ENCODE results near the gene CFAP73.

The CFAP73 gene

DNA sequence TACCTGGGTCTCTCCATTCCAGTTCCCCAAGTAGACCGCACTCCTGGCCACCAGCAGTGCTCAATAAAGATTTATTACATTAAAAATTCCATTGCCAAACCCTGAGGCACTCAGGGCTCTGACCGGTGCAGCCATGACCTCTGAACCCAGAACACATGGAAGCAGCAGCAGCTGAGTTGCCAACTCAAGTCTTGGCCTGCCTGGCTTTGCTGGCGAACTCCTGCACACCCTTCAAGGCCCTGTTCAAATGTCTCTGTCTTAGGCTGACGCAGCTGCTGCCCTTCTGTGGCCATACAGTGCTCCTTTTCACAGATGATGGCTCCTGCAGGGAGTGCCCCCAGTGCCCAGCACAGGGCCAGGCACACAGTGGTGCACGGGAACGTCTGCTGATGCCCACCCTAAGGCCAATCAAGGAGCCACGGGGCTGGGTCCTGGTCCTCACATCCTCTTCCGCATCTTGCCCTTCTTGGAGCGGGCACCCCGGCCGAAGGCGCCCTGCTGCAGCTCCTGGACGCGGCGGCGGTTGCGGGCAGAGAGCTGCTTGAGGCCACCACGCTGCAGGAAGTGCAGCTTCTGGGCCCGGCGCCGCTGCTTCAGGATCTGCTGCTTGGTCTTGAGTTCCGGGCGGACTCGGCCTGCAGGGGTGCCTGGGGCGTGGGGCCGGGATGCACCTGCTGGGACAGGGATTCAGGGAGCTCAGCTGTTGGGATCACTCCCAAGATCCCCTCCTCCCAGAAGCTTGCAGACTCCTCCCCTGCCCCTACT, 9.1 kb downstream of the CFAP73 start:
- peaks cover 12% of the 10 kb centered on the region for H3K36me3 ChIP-seq (ENCODE audit: insufficient read depth, low read length)
- no peaks in the 10 kb centered on the region for H3K9me3 ChIP-seq (ENCODE audit: control insufficient read depth, insufficient read depth, low read length)
- H3K4me1 ChIP-seq (ENCODE audit: insufficient read depth, low read length) = peaks cover 10% of the 10 kb centered on the region
- no peak overlapping the region for H3K9ac ChIP-seq (ENCODE audit: low read depth, low read length)

DNA sequence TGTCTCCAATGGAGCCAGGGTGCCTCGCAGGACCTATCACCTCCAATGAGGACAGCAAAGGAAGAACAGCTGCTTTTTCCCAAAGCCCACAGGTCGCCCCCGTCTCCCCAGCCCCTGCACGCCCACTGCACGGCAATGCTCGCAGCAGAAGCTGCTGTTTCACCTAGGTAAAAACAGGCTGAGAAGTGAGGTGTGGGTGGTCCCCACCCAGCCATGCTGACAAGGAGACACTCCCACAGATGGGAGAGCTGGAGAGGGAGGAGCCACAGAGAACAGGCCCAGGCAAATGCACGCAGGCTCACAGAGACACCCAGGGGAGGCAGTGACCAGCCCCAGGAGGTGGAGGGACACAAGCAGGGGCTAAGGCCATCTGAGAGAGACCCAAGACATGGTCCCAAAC, 10.4 kb downstream of the CFAP73 start:
- Histone ChIP-seq H3K9ac (ENCODE audit: low read depth, low read length) (no peak overlapping the region), H3K36me3 (ENCODE audit: insufficient read depth, low read length) (peaks cover 12% of the 10 kb centered on the region), H3K9me3 (ENCODE audit: control insufficient read depth, insufficient read depth, low read length) (no peaks in the 10 kb centered on the region), H3K4me1 (ENCODE audit: insufficient read depth, low read length) (peaks cover 10% of the 10 kb centered on the region)

DNA sequence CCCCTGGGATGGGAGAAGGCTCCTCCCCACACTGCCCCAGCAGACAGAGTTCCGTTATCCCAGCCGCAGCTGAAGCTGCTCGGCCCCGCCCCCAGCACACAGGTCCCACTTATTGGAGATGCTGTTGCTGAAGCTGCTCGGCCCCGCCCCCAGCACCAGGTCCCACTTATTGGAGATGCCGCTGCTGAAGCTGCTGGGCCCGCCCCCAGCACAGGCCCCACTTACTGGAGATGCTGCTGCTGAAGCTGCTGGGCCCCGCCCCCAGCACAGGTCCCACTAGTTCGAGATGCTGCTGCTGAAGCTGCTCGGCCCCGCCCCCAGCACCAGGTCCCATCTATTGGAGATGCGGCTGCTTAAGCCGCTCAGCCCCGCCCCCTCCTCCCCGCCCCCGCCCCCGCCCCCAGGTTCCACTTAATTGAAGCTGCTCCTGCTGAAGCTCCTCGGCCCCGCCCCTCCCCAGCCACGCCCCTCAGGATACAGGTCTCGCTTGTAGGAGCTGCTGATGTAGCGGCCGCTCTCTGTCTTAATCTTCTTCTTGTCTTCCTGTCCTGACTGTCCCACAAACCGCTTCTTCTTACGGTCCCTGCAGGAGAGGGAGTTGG, 12.0 kb downstream of the CFAP73 start:
- Histone ChIP-seq H3K9ac (ENCODE audit: low read depth, low read length) (no peak overlapping the region), H3K9me3 (ENCODE audit: control insufficient read depth, insufficient read depth, low read length) (no peaks in the 10 kb centered on the region), H3K36me3 (ENCODE audit: insufficient read depth, low read length) (peaks cover 12% of the 10 kb centered on the region), H3K4me1 (ENCODE audit: insufficient read depth, low read length) (peaks cover 10% of the 10 kb centered on the region)

DNA sequence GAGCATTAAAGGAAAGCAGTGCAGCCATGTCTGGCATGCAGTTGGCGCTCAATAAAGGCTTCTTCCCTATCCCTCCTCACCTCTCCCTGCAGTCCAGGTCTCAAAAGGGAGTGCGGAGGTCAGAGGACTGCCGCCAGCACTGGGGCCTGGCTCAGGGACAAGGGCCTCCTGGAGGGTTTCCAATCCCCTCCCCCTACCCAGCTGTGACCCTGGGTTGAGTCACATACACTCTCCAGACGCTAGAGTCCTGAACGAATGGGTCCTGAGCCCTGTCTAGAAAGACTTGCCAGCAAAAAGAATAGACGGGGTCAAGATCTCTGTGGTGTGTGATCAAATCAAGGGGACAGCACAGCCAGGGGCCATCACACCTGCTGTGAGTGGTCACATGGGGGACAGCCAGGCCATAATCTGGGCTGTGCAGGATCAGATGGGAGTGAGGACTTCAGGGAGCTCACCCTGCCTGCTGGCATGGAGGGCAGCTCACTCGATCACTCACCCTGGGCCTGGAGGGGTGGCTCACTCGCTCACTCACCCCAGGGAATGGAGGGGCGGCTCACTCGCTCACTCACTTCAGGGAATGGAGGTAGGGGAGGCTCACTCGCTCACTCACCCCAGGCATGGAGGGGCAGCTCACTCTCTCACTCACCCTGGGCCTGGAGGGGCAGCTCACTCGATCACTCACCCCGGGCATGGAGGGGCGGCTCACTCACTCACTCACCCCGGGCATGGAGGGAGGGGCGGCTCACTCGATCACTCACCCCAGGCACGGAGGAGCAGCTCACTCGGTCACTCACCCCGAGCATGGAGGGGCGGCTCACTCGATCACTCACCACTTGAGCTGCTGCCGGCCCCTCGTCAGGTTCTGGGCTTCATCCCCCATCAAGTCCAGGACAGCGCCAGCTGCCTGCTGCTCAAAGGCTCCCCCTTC, 12.8 kb downstream of the CFAP73 start:
- H3K9me3 ChIP-seq (ENCODE audit: control insufficient read depth, insufficient read depth, low read length) = no peaks in the 10 kb centered on the region
- peaks cover 10% of the 10 kb centered on the region for H3K4me1 ChIP-seq (ENCODE audit: insufficient read depth, low read length)
- H3K9ac ChIP-seq (ENCODE audit: low read depth, low read length) = no peak overlapping the region
- H3K36me3 ChIP-seq (ENCODE audit: insufficient read depth, low read length) = peaks cover 12% of the 10 kb centered on the region

GRCh38 chr12:113163030-113163360, 13.5 kb downstream of the CFAP73 start:
- Histone ChIP-seq H3K36me3 (ENCODE audit: insufficient read depth, low read length) (peaks cover 12% of the 10 kb centered on the region), H3K9me3 (ENCODE audit: control insufficient read depth, insufficient read depth, low read length) (no peaks in the 10 kb centered on the region), H3K4me1 (ENCODE audit: insufficient read depth, low read length) (peaks cover 10% of the 10 kb centered on the region), H3K9ac (ENCODE audit: low read depth, low read length) (no peak overlapping the region)

DNA sequence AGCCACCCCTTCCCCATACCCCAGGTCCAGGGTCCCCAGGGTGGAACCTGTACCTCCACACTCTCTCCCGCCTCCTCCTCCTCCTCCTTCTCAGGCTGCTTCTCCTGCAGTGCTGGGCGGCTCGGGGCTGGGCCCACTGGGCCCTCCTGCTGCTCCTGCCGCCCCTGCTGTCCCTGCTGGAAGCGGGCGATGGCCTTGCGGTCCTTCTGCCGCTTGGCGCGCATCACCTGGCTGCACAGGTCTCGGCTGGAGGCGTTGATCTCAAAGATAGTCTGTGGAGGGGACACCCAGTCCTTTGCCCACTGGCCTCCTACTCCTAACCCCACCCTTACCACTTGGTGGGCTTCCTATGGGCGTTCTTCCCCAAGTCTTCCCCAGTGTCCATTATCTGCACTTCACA, 14.5 kb downstream of the CFAP73 start:
- no peaks in the 10 kb centered on the region for H3K9me3 ChIP-seq (ENCODE audit: control insufficient read depth, insufficient read depth, low read length)
- no peak overlapping the region for H3K9ac ChIP-seq (ENCODE audit: low read depth, low read length)
- peaks cover 12% of the 10 kb centered on the region for H3K36me3 ChIP-seq (ENCODE audit: insufficient read depth, low read length)
- H3K4me1 ChIP-seq (ENCODE audit: insufficient read depth, low read length) = peaks cover 10% of the 10 kb centered on the region

DNA sequence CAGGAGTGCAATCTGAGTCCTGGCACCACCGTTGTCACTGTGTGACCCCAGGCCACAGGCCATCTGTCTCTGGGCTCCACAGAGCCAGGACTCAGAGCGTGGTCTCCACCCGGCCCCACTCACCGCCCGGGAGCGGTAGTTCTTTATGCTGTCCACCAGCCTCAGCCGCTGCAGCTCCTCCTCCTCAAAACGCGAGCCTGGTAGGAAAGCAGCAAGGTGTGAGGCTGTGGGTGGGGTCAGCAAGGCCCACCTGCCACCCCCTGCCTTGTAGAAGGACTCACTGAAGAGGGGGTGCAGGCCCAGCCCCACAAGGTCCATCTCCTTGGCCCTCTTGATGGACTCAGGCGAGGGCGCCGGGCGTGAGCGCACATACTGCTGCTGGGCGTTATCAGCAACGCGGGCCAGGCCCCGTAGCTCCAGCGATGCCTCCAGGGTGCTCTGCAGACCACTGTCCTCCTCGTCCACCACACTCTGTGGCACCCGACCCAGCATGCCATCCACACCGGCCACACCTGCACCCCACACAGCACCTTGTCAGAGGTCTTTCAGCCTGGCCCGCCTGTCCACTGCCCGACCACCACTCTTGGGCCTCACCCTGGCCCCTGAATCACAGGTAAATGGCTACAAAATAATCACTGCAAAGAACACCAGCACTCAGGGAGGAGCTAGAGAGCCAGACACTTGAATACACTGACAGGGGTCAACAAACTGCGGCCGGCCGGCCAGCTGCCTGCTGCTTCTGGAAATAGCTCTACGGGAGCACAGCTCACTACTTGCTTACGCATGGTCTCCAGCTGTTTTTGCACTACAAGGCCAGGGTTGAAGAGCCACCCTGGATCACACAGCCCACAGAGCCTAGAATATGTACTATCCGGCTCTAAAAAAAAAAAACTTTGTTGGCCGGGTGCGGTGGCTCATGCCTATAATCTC, 16.3 kb downstream of the CFAP73 start:
- H3K9ac ChIP-seq (ENCODE audit: low read depth, low read length) = no peak overlapping the region
- no peaks in the 10 kb centered on the region; the same call in 1 of the 2 replicates for H3K9me3 ChIP-seq (ENCODE audit: control insufficient read depth, insufficient read depth, low read length)
- H3K36me3 ChIP-seq (ENCODE audit: insufficient read depth, low read length) = peaks cover 13% of the 10 kb centered on the region
- peaks cover 10% of the 10 kb centered on the region for H3K4me1 ChIP-seq (ENCODE audit: insufficient read depth, low read length)

DNA sequence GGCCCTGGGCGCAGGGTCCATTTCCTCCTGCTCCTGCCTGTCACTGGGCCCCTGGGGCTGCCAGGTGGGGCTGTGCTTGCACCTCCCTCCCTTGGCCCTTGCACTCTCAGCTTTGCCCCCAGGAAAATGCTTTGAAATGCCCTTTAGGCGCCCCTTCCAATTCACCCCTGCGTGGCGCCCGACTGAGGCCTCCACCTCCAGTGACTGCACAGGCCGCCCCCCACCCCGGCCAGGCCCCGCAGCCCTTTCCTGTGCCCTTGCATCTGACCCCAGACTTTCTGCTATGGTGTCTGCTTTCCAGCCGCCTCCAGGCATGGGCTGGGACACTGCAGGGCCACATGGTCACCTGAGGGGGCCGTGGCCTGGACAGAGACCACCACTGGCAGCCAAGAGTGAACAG, 18.3 kb downstream of the CFAP73 start:
- H3K9ac ChIP-seq (ENCODE audit: low read depth, low read length) = no peak overlapping the region
- H3K36me3 ChIP-seq (ENCODE audit: insufficient read depth, low read length) = peaks cover 24% of the 10 kb centered on the region
- no peaks in the 10 kb centered on the region; the same call in 1 of the 2 replicates for H3K9me3 ChIP-seq (ENCODE audit: control insufficient read depth, insufficient read depth, low read length)
- H3K4me1 ChIP-seq (ENCODE audit: insufficient read depth, low read length) = no peaks in the 10 kb centered on the region

GRCh38 chr12:113169697-113170096, 20.2 kb downstream of the CFAP73 start:
- no peaks in the 10 kb centered on the region; the same call in 1 of the 2 replicates for H3K9me3 ChIP-seq (ENCODE audit: control insufficient read depth, insufficient read depth, low read length)
- no peaks in the 10 kb centered on the region for H3K4me1 ChIP-seq (ENCODE audit: insufficient read depth, low read length)
- H3K9ac ChIP-seq (ENCODE audit: low read depth, low read length) = no peak overlapping the region
- peaks cover 31% of the 10 kb centered on the region for H3K36me3 ChIP-seq (ENCODE audit: insufficient read depth, low read length)

DNA sequence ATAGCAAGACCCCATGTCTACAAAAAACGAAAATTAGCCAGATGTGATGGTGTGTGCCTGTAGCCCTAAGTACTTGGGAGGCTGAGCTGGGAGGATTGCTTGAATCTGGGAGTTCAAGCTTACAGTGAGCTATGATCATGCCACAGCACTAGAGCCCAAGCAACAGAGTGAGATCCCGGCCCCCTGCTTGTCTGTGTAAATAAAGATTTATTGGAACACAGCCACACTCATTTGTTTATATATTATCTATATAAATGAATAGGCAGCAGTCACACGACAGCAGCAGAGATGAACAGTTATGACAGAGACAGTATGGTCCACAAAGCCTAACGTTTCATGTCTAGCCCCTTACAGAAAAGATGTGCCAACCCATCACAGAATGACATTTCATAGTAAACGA, 20.9 kb downstream of the CFAP73 start:
- Histone ChIP-seq H3K36me3 (ENCODE audit: insufficient read depth, low read length) (peaks cover 31% of the 10 kb centered on the region), H3K4me1 (ENCODE audit: insufficient read depth, low read length) (no peaks in the 10 kb centered on the region), H3K9ac (ENCODE audit: low read depth, low read length) (no peak overlapping the region), H3K9me3 (ENCODE audit: control insufficient read depth, insufficient read depth, low read length) (no peaks in the 10 kb centered on the region; the same call in 1 of the 2 replicates)

DNA sequence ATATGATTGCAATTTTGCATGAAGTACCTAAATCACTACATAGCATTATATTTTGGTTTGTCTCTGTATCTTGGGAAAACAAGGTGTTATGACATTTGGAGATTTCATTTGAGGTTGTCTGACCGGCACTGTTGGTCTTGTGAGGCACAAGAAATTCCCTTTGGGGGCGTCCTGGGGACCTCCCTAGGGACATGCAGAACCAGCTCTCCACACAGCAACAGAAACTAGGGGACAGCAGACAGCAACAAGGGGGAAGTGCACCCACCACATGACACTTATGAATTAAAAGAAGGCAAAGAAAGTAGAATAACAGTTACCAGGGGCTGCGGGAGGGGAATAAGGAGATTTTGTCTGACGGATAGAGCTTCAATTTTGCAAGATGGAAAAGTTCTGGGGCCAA, 21.4 kb downstream of the CFAP73 start:
- Histone ChIP-seq H3K9me3 (ENCODE audit: control insufficient read depth, insufficient read depth, low read length) (no peaks in the 10 kb centered on the region; the same call in 1 of the 2 replicates), H3K36me3 (ENCODE audit: insufficient read depth, low read length) (peaks cover 31% of the 10 kb centered on the region), H3K9ac (ENCODE audit: low read depth, low read length) (no peak overlapping the region), H3K4me1 (ENCODE audit: insufficient read depth, low read length) (no peaks in the 10 kb centered on the region)

DNA sequence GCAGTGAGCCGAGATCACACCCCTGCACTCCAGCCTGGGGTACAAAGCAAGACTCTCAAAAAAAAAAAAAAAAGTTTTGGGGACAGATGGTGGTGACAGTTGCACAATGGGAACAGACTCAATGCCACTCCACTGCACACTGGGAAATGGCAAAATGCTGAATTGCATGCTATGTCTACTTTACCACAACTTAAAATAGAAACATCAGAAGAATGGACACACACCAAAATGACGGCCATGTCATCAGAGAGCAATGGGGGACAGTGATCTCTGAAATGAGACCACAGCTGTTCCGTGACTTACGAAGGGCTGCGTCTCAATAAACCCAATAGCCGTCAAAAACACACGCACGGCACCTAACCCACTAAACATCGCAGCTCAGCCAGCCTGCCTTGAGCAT, 22.0 kb downstream of the CFAP73 start:
- Histone ChIP-seq H3K9ac (ENCODE audit: low read depth, low read length) (no peak overlapping the region), H3K9me3 (ENCODE audit: control insufficient read depth, insufficient read depth, low read length) (no peaks in the 10 kb centered on the region; the same call in 1 of the 2 replicates), H3K36me3 (ENCODE audit: insufficient read depth, low read length) (peaks cover 33% of the 10 kb centered on the region), H3K4me1 (ENCODE audit: insufficient read depth, low read length) (no peaks in the 10 kb centered on the region)

DNA sequence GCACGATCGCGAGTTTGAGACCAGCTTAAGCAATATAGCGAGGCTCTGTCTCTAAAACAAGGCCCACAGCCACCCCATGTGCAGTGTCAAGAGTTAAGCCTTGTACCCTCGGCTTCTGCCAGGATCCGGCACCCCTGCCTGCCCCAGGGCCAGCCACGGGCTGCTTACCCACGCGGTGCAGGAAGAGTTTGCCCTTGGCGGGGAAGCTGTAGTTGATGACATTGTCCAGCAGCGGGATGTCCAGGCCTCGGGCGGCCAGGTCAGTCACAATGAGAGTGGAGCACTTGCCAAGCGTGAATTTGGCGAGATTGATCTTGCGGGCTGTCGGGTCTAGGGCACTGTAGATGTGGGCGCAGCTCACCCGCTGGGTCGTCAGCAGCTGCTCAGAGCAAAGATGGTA, 22.7 kb downstream of the CFAP73 start:
- Histone ChIP-seq H3K9me3 (ENCODE audit: control insufficient read depth, insufficient read depth, low read length) (no peaks in the 10 kb centered on the region; the same call in 1 of the 2 replicates), H3K4me1 (ENCODE audit: insufficient read depth, low read length) (no peaks in the 10 kb centered on the region), H3K9ac (ENCODE audit: low read depth, low read length) (no peak overlapping the region), H3K36me3 (ENCODE audit: insufficient read depth, low read length) (peaks cover 39% of the 10 kb centered on the region)
